GM21717 (cell line): ENCODE data around the gene SYNPR.
"Not testable (repeated sequence)": the region's sequence is repeated elsewhere in the genome, so short reads cannot be mapped to it uniquely, and the experiment has no call there.

ENCODE experiments used
- ATAC-seq: cut with Tn5 transposase; IDR thresholded peaks from one replicate; pipeline ENCODE4 v1.9.1; 2021; ENCODE audit warnings: mild to moderate bottlenecking, moderate library complexity; ENCODE audit not compliant: unreplicated experiment

SYNPR gene

DNA sequence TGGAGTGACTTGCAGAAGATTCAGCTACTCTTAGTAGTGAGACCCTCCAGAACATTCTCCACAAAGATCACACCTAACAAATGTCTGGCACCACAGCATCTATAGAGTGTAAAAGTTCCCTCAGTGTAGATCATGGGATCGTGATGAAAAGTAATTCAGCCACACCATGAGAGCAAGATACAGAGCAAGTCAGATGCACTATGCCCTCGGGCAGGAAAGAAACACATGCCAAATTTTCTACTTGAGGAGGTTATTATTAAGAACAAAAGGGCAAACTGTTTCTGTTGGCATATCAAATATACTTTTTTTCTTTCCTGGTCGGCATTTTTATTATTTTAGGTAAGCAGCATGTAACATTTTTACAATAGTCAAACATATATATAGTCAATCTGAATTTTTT, 329.6 kb downstream of the SYNPR start:
- ATAC-seq: no peak

DNA sequence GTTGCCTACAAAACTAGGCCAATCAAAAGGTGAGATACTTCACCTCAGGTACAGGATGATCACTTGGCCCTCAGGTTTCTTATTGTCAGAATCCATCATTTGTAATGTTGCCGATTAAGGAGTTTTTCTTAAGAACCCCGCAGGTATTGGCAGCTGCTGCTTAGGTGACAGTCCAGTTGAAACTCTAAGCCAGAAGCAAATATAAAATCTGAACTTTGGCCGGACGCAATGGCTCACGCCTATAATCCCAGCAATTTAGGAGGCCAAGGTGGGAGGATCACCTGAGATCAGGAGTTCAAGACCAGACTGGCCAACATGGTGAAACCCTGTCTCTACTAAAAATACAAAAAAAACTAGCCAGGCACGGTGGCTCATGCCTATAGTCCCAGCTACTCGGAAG, 331.3 kb downstream of the SYNPR start:
- ATAC-seq: no peak

GRCh38 chr3:63609834-63610233, 331.7 kb downstream of the SYNPR start:
- no peak for ATAC-seq

DNA sequence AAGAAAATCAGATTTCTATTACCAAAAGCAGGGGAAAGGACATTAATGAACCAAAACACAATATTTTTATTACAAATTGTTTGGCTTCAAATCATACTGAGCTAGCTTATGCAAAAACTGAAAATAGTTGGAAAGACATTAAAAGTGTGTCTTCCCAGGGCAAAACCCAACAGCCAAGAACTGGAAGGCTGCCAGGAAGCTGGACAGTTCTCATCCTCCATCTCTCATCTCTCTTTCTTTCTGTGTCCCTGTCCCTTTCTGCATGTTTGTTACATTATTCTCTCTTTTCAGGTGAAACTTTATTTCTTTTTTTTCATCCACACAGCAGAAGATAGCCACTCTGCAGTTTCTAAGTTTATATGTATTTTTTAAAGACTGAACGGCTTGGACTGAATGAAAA, 333.3 kb downstream of the SYNPR start:
- no peak for ATAC-seq

- no peak for ATAC-seq
Observed at GRCh38 chr3:63613561-63613960, 335.5 kb downstream of the SYNPR start.

- no peak for ATAC-seq
Observed at GRCh38 chr3:63617391-63617790, 339.3 kb downstream of the SYNPR start.

- ATAC-seq: no peak
Observed at GRCh38 chr3:63624941-63625560, 346.9 kb downstream of the SYNPR start.

DNA sequence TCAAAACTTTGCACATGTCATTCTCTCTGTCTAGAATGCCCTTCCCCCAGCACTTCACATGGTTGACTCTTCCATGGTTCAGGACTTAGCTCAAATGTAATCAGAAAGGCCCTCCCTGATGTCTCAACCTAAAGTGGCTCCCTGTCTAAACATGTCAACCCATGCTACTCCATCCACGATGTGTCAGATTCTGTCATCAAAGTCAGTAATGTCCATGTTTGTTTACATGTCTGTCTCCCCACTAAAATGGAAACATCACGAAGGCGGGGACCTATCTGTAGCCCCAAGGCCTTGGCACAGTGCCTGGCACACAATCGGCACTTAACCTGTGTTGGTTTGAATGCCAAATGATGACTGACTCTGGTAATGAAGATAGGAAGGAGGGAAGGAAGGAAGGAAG, 353.6 kb downstream of the SYNPR start:
- ATAC-seq: no peak

GRCh38 chr3:63635186-63635585, 357.1 kb downstream of the SYNPR start:
- no peak for ATAC-seq

GRCh38 chr3:63639806-63640205, 361.7 kb downstream of the SYNPR start:
- no peak for ATAC-seq

DNA sequence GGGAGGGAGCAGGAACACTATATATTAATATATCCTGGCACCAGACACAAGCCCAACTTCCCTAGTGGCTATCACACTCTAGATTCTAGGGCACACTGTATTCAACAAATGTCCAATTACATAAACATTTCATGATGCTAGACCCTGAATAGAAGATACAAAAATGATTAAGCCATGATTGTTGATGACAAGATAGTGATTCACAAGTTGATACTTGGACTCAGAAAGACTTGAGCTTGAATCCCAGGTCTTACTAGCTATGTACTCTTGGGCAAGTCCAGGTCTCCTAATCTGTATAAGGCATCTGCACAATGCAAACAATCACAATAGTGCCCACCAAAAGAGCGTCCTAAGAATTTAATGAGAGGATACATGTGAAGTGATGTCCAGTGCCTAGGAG, 364.4 kb downstream of the SYNPR start:
- ATAC-seq: no peak

- ATAC-seq: no peak
Observed at GRCh38 chr3:63644212-63644797, 366.2 kb downstream of the SYNPR start.

GRCh38 chr3:63644928-63645781, 367.0 kb downstream of the SYNPR start:
- ATAC-seq: not testable (repeated sequence)

DNA sequence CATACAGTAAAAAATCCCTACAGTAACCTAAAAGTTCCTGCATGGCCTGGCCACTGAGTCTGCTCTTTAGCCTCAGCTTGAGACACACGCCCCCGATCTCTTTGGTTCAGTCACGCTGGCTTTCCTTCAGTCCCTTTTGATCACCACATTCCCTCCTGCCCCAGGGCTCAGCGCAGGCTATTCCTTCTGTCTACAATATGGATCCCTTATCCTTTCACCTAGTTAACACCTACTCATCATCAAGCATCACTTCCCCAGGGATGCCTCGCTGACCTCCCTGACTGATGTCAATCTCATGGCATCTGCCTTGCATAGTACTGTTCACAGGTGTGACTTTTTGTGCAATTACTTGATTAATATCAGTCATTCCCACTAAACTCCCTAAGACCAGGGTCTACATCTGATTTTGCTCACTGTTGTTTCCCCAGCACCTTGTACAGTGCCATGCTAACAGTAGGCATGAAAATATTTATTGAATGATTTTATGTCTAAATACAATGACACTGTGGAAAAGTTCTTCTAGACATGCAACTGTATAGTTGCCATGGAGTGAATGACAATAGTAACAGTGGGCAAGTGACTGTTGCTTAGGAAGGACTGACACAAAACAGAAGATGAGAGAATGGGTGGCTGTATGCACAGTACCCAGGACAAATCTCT, 374.1 kb downstream of the SYNPR start, which contains the start of gene SNTN:
Gene SNTN, plus strand, starts transcription at position 610 of the 660 bp plus-strand sequence. Its CDS starts 13 bp downstream, at position 623.
- no peak for ATAC-seq

GRCh38 chr3:63654211-63654610, 376.1 kb downstream of the SYNPR start:
- no peak for ATAC-seq

DNA sequence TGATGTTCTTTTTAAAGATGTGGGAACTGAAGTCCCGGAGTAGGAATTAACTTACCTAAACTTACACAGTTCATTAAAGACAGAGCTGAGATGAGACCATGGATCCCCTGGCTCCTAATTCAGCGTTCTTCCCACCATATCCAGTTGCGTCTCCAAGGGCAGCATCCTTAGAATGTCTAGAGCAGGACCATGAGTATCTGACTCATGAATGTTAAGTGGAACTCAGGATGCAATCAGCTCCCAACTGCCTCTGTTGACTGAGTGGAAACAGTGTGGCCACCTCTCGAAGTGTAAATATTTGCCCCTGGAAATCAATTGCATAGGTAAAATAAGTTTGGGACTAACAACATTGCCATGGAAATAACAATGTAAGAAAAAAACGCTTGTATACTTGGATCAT, 376.8 kb downstream of the SYNPR start:
- no peak for ATAC-seq

DNA sequence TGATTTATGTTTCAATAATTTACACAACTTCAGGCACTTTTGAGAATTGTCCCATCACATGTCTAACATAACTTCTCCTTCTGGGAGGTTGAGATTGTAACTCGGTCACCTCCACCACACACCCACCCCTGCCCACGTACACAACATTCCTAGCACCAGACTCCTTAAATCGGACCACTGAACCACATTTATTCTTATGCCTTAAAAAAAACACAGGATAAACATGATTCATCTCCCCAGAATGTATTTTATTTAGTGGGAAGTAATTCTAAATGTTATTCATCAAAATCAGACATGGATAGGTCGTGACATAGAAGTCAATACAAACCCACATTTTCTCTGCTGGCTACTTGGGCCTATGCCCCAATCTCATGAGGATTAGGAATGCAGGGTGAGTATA, 377.4 kb downstream of the SYNPR start:
- ATAC-seq: no peak

DNA sequence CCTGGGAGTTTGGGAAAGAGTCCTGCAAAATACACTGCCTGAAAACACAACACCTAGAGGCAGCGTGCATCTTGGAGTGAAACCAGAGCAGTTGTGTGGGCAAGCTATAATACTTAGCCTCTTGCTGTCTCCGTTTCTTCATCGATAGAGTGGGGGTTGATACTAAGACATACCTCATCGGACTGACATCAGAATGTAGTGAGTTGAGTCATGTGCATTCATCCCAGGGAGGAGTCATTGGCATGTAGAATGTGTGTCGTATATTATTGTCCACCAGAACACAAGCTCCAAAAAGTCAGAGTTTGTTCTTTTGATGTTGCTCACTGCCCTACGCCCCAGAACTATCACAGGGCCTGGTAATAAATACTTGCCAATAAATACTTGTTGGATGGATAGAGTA, 378.7 kb downstream of the SYNPR start:
- ATAC-seq: no peak

- ATAC-seq: no peak
Observed at GRCh38 chr3:63661242-63661641, 383.1 kb downstream of the SYNPR start.

DNA sequence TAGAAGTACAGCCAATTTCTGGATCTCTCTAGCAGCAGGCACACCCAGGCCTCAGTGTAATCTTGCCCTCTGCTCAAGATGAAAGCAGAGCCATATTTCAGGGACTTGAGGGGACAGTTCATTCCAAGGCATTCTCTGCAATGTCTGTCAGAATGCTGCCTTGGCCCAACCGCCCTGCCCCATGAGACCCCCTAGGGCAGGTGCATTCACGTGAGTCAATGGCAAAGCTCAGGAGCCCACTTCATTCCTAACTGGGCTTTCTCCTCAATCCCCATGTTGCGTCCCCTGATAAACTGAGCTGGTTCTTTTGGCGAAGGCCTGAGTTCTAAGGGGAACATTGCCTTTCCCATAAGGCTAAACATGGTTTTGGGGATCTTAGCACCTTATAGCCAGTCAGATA, 383.9 kb downstream of the SYNPR start:
- ATAC-seq: no peak

DNA sequence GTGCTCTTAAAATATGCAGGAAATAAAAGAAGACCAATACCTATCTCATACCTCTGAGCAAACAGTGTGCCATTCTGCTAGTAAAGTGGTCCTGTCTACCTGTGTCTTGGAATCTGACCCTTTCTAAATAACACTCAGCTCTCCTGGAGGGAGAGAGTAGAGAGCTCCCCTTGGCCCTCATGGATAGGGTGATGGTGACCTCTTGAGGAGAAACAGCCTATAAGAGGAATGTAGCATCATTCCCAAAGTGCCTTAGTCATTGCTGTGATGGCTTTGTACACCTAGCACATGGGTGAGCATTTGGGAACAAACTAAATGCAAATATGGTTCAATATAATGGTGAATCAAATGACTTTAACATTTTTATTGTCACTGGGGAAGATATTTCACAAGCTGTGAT, 384.4 kb downstream of the SYNPR start:
- no peak for ATAC-seq
